ENCODE results near the gene PYROXD2.

PYROXD2 gene

GRCh38 chr10:98446661-98447221 is 31.8 kb upstream of the PYROXD2 start, which contains the start of gene HPS1:
Gene HPS1, minus strand, starts transcription at chr10:98446935. Its CDS starts 3,695 bp downstream, at chr10:98443240.
- H3K4me1 Mint-ChIP-seq: peaks cover 33% of the 10 kb centered on the region
- H3K27me3 Mint-ChIP-seq: no peaks in the 10 kb centered on the region

GRCh38 chr10:98446151-98446660 is 31.2 kb upstream of the PYROXD2 start:
- H3K27me3 Mint-ChIP-seq: no peaks in the 10 kb centered on the region
- peak in 1 of 2 donors; percentile 61 for DNase-seq (ENCODE audit: low spot score in 2 of 2)
- peak overlapping the region; percentile 97 for H3K27ac Mint-ChIP-seq
- peaks cover 24% of the 10 kb centered on the region for H3K36me3 Mint-ChIP-seq
- H3K9me3 Mint-ChIP-seq: no peaks in the 10 kb centered on the region
- H3K4me3 Mint-ChIP-seq: peak overlapping the region; percentile 91
- peak; percentile 16 for ATAC-seq (ENCODE audit: low read depth)
- H3K4me1 Mint-ChIP-seq: peaks cover 35% of the 10 kb centered on the region

More at GRCh38 chr10:98446661-98447221, 31.8 kb upstream of the PYROXD2 start, which contains the start of gene HPS1:
- ATAC-seq (ENCODE audit: low read depth): peak; percentile 85
- DNase-seq (ENCODE audit: low spot score in 2 of 2): peak; percentile 87 to 89
- Mint-ChIP-seq H3K27ac (peak within 1 kb of the TSS; percentile 97), H3K36me3 (peaks cover 21% of the 10 kb centered on the region), H3K4me3 (peak within 1 kb of the TSS; percentile 91), H3K9me3 (no peaks in the 10 kb centered on the region)

DNA sequence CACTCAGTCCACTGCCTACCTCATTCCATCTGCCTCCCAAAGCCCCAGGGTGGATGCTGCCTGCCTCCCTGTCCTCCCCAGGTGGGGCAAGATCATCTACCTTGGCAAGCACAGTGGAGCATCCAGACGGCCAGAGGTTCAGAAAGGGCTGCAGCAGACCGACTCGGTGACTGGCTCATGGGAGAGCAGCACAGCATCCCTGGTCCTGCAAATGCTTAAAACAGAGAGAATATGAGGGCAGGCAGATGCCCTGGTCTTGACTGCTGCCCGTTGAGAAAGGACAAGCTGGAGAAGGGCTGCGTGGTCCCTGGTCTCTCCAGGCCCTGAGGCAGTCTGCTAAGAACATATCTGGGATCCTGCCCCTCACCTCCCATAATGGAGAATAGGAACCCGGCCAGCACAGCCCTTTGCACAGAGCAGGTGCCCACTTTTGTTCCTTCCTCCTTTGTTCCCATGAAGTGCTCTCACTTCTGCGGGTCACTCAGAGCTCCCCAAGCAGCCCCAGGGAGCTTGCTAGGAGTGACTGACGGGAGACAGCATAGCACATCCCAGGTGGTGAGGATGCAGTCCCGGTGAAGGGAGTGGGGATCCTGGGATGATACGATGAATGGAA is 30.3 kb upstream of the PYROXD2 start:
- no peaks in the 10 kb centered on the region for H3K27me3 Mint-ChIP-seq
- peak overlapping the region; percentile 91 for H3K4me3 Mint-ChIP-seq
- peak overlapping the region; percentile 97 for H3K27ac Mint-ChIP-seq
- ATAC-seq (ENCODE audit: low read depth) (no peak), DNase-seq (ENCODE audit: low spot score in 2 of 2) (no peak)
- peaks cover 27% of the 10 kb centered on the region for H3K36me3 Mint-ChIP-seq
- no peaks in the 10 kb centered on the region for H3K9me3 Mint-ChIP-seq
- H3K4me1 Mint-ChIP-seq: peaks cover 35% of the 10 kb centered on the region

- Mint-ChIP-seq H3K4me3 (peak overlapping the region; percentile 58), H3K27me3 (no peaks in the 10 kb centered on the region), H3K27ac (peak overlapping the region; percentile 97), H3K9me3 (no peaks in the 10 kb centered on the region), H3K4me1 (peaks cover 35% of the 10 kb centered on the region), H3K36me3 (peaks cover 33% of the 10 kb centered on the region)
- peak in 1 of 2 donors; percentile 11 for DNase-seq (ENCODE audit: low spot score in 2 of 2)
- peak; percentile 23 for ATAC-seq (ENCODE audit: low read depth)
Measured at GRCh38 chr10:98444314-98445006, 29.5 kb upstream of the PYROXD2 start.

DNA sequence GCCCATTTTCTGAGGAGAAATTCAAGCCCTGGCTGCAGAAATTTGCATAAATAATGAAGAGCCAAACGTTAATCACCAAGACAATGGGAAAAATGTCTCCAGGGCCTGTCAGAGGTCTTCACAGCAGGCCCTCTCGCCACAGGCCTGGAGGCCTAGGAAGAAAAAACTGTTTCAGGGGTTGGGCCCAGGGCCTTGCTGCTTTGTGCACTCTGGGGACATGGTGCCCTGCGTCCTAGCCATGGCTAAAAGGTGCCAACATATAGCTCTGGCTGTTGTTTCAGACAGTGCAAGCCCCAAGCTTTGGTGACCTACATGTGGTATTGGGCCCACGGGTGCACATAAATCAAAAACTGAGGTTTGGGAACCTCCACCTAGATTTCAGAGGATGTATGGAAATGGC is 23.7 kb upstream of the PYROXD2 start:
- Mint-ChIP-seq H3K27ac (no peak overlapping the region), H3K4me1 (peaks cover 11% of the 10 kb centered on the region), H3K36me3 (peaks cover 65% of the 10 kb centered on the region), H3K9me3 (no peaks in the 10 kb centered on the region), H3K27me3 (no peaks in the 10 kb centered on the region), H3K4me3 (no peak overlapping the region)
- no peak for ATAC-seq (ENCODE audit: low read depth)
- no peak for DNase-seq (ENCODE audit: low spot score in 2 of 2)

DNA sequence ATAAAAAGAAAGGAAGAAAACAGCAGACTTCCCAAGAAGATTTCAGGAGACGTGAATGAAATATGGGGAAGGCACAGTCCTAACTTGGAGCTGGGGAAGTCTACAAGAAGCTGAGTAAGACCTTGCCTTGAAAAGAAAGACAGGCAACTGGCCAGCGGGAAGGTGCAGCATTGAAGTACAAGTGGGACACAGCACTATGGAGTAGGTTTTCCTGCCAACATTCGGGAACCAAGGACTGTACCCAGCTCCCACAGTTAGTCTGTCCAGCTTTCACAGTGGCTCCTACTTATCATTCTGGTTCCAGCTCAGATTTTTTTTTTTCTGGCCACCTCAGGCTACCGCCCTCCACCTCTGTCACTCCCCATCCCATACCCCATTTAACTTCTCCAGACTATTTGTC is 21.7 kb upstream of the PYROXD2 start:
- no peak overlapping the region for H3K27ac Mint-ChIP-seq
- H3K9me3 Mint-ChIP-seq: peaks cover 2% of the 10 kb centered on the region
- peaks cover 5% of the 10 kb centered on the region for H3K4me1 Mint-ChIP-seq
- DNase-seq (ENCODE audit: low spot score in 2 of 2) (no peak), ATAC-seq (ENCODE audit: low read depth) (no peak)
- H3K27me3 Mint-ChIP-seq: no peaks in the 10 kb centered on the region
- peaks cover 66% of the 10 kb centered on the region for H3K36me3 Mint-ChIP-seq
- H3K4me3 Mint-ChIP-seq: no peak overlapping the region

DNA sequence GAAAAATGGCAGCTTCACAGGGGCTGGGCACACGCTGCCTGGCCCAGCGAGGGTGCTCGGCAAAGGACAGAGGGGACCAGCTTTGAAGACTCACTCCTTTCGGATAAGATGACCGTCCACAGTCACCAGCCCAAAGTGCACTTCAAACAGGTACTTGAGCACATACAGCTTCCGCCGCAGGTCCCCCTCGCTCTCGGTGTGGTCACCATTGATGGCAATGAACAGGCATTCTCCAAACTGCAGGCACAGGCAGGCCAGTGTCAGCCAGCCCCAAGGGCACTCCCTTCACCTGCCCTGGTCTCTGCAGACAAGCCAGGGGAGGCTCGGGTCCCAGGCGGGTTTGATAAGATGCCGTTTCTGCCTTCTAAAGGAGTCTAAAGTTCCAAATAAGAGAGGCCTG is 20.2 kb upstream of the PYROXD2 start:
- H3K4me1 Mint-ChIP-seq: peaks cover 3% of the 10 kb centered on the region
- no peaks in the 10 kb centered on the region for H3K27me3 Mint-ChIP-seq
- peaks cover 69% of the 10 kb centered on the region for H3K36me3 Mint-ChIP-seq
- DNase-seq (ENCODE audit: low spot score in 2 of 2): no peak
- H3K9me3 Mint-ChIP-seq: peaks cover 2% of the 10 kb centered on the region
- no peak overlapping the region for H3K27ac Mint-ChIP-seq
- H3K4me3 Mint-ChIP-seq: no peak overlapping the region
- ATAC-seq (ENCODE audit: low read depth): no peak

GRCh38 chr10:98433881-98434732 is 19.1 kb upstream of the PYROXD2 start:
- Mint-ChIP-seq H3K4me1 (peaks cover 3% of the 10 kb centered on the region), H3K27ac (no peak overlapping the region), H3K9me3 (peaks cover 2% of the 10 kb centered on the region), H3K4me3 (no peak overlapping the region), H3K36me3 (peaks cover 63% of the 10 kb centered on the region), H3K27me3 (no peaks in the 10 kb centered on the region)
- ATAC-seq (ENCODE audit: low read depth): no peak
- DNase-seq (ENCODE audit: low spot score in 2 of 2): no peak

DNA sequence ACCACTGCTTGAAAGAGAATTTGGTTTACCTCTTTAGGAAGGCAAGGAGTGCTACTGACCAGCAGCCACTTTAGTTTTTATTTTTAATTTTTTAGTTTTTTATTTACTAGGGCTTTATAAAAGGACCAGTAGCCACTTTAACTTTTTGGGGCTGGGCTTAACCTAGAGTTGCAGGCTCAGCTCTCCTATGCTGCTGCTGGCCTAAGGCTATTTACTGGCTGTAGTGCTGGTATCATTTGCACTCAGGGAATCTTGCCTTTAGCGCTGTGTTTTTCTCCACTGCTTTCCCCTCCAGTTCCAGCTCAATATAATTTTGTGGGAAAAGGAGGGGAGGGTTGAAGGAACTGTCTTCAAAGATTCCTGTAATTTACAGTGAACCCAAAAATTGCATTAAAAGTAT is 18.4 kb upstream of the PYROXD2 start:
- no peak for ATAC-seq (ENCODE audit: low read depth)

DNA sequence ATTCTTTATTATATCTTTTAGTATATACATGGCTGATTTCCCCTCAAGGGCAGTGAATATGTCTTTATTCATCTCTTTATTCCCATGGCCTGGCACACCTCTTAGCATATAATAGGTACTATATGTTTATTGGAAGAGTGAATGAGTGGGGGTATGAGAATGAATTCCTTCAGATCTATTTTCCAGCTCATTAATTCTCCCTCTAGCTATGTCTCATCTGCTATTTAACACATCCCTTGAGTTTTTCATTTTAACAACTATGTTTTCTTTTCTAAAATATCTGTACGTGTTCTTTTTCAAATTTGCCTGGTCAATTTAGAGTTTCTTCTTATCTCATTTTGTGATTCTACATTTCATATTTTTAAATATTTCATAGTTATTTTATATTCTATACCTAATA is 17.3 kb upstream of the PYROXD2 start:
- Mint-ChIP-seq H3K27me3 (no peaks in the 10 kb centered on the region), H3K9me3 (peaks cover 2% of the 10 kb centered on the region), H3K4me3 (no peak overlapping the region), H3K36me3 (peaks cover 53% of the 10 kb centered on the region), H3K4me1 (no peaks in the 10 kb centered on the region), H3K27ac (no peak overlapping the region)
- no peak for ATAC-seq (ENCODE audit: low read depth)
- DNase-seq (ENCODE audit: low spot score in 2 of 2): no peak

More for the DNA sequence above, 18.4 kb upstream of the PYROXD2 start:
- Mint-ChIP-seq H3K27ac (no peak overlapping the region), H3K4me1 (peaks cover under 1% of the 10 kb centered on the region), H3K4me3 (no peak overlapping the region), H3K9me3 (peaks cover 2% of the 10 kb centered on the region), H3K27me3 (no peaks in the 10 kb centered on the region), H3K36me3 (peaks cover 57% of the 10 kb centered on the region)
- no peak for DNase-seq (ENCODE audit: low spot score in 2 of 2)

DNA sequence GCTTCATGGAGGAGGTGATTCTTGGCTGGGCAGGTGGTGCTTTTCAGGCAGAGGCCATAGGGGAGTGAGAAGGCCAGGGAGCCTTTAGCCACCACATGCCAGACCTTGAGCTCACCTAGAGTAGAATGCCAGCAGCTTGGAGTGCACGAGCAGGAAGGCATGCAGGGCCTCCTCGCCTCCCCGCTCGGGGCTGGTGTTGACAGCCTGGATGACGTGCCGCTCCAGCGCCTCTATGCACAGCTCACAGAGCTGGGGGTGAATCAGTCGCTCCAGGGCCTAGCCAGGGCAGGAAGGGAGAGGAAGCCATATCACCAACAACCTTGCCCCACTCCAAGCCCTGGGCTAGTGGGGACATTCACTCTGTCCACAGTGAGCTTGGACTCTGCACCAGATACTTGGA is 16.0 kb upstream of the PYROXD2 start:
- H3K27ac Mint-ChIP-seq: no peak overlapping the region

GRCh38 chr10:98430427-98430826 is 15.4 kb upstream of the PYROXD2 start:
- H3K9me3 Mint-ChIP-seq: peaks cover 2% of the 10 kb centered on the region
- no peaks in the 10 kb centered on the region for H3K4me1 Mint-ChIP-seq
- H3K27me3 Mint-ChIP-seq: no peaks in the 10 kb centered on the region
- ATAC-seq (ENCODE audit: low read depth): no peak
- no peak for DNase-seq (ENCODE audit: low spot score in 2 of 2)
- H3K36me3 Mint-ChIP-seq: peaks cover 39% of the 10 kb centered on the region
- no peak overlapping the region for H3K4me3 Mint-ChIP-seq
- H3K27ac Mint-ChIP-seq: no peak overlapping the region

More for the DNA sequence above, 16.0 kb upstream of the PYROXD2 start:
- ATAC-seq (ENCODE audit: low read depth) (no peak), DNase-seq (ENCODE audit: low spot score in 2 of 2) (no peak)
- Mint-ChIP-seq H3K27me3 (no peaks in the 10 kb centered on the region), H3K4me1 (no peaks in the 10 kb centered on the region), H3K9me3 (peaks cover 2% of the 10 kb centered on the region), H3K36me3 (peaks cover 45% of the 10 kb centered on the region), H3K4me3 (no peak overlapping the region)

DNA sequence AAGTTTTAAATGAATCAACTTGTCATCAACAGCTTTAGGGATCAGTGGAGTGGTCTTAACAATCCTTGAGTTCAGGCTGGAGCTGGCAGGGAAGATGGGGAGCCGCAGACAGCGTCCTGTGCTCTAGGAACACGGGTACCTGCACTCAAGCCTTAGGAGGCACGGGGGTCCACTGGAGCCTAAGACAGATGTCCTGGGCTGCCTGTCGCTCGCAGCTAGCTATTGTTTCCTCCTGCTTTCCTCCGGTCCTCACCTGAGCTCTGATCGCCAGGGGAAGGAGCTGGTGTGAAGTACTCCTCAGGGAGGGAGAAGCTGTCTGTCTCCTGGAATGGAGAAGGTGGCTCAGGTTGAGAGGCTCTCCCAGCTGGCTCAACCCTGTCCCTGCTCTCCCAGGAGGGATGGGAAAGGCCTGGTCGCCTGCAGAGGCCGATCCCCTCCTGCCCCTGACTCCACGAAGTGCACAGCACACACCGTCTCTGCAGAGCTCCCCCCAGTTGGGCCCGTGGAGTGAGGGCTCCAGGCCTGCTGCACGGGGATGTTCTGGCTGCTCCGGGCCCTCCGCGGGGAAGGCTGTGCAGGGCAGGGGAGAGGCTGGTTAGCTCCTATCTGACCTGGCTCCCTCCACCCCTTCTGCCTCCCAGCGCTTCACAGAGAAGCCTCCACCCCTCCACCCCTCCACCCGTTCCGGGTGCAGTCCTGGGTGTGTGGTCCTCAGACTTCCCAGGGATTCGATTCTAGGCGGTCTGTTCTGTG is 14.5 kb upstream of the PYROXD2 start:
- no peaks in the 10 kb centered on the region for H3K27me3 Mint-ChIP-seq
- DNase-seq (ENCODE audit: low spot score in 2 of 2) (no peak), ATAC-seq (ENCODE audit: low read depth) (no peak)
- peaks cover 2% of the 10 kb centered on the region for H3K9me3 Mint-ChIP-seq
- peaks cover 34% of the 10 kb centered on the region for H3K36me3 Mint-ChIP-seq
- no peak overlapping the region for H3K4me3 Mint-ChIP-seq
- no peak overlapping the region for H3K27ac Mint-ChIP-seq
- no peaks in the 10 kb centered on the region for H3K4me1 Mint-ChIP-seq

Data from memory B cell (primary cell).